Activated naive CD4-positive, alpha-beta T cell treated with anti-CD3 and anti-CD28 coated beads, Interleukin-2, amount 10 ng/mL, durations not matched to agents 7 days and 5 days (primary cell): ENCODE data around the gene FSCN2.
A peak's percentile ranks its signal among the peaks of the same experiment; 100 is the strongest.

Source experiments
- CTCF ChIA-PET: fragments of 350-600 bp; sonication (Branson Sonifier 250); formaldehyde crosslinking; loops from one replicate; lab custom pipeline; 2021; ENCODE audit warnings: antibody characterized with exemption; lab: Charles Lee
- DNase-seq: peaks from one replicate; pipeline ENCODE4 v3.0.0-alpha.2; 2020
- H3K27ac Mint-ChIP-seq: one replicate; pipeline ENCODE4 v1.8.0; 2021; ENCODE audit warnings: mild to moderate bottlenecking, moderate library complexity, mixed read lengths
- H3K27me3 Mint-ChIP-seq: one replicate; pipeline ENCODE4 v1.8.0; 2021; ENCODE audit warnings: mild to moderate bottlenecking, mixed read lengths
- H3K36me3 Mint-ChIP-seq: one replicate; pipeline ENCODE4 v1.8.0; 2021; ENCODE audit warnings: mixed read lengths
- H3K4me1 Mint-ChIP-seq: one replicate; pipeline ENCODE4 v1.8.0; 2021; ENCODE audit warnings: mixed read lengths
- H3K4me3 Mint-ChIP-seq: one replicate; pipeline ENCODE4 v1.8.0; 2021; ENCODE audit warnings: mild to moderate bottlenecking, moderate library complexity, mixed read lengths
- H3K9me3 Mint-ChIP-seq: one replicate; pipeline ENCODE4 v1.8.0; 2021; ENCODE audit warnings: mixed read lengths

The FSCN2 gene

GRCh38 chr17:81513753-81514488 is 14.3 kb upstream of the FSCN2 start:
- peak; percentile 54 for DNase-seq
- Mint-ChIP-seq H3K36me3 (peaks cover 33% of the 10 kb centered on the region), H3K9me3 (no peaks in the 10 kb centered on the region), H3K27me3 (peaks cover 3% of the 10 kb centered on the region), H3K27ac (peak overlapping the region; percentile 93), H3K4me1 (peaks cover 33% of the 10 kb centered on the region), H3K4me3 (peak overlapping the region; percentile 77)
- CTCF ChIA-PET: interaction anchor here (0.7 to 1.0 kb wide), 2 partner anchors 29 to 39 kb away, joined by 3 read pairs; partner anchors contain the start of gene FAAP100

- Mint-ChIP-seq H3K4me1 (peaks cover 28% of the 10 kb centered on the region), H3K9me3 (no peaks in the 10 kb centered on the region), H3K27ac (peak overlapping the region; percentile 93), H3K27me3 (peaks cover 3% of the 10 kb centered on the region), H3K36me3 (peaks cover 29% of the 10 kb centered on the region), H3K4me3 (peak overlapping the region; percentile 90)
- DNase-seq: no peak
- CTCF ChIA-PET: interaction anchor here (1.0 kb wide), 1 partner anchor 30 kb away, joined by 3 read pairs; no protein-coding TSS in a partner anchor
These were observed 13.8 kb upstream of the FSCN2 start for GRCh38 chr17:81514489-81514738.

- Mint-ChIP-seq H3K4me3 (peak overlapping the region; percentile 90), H3K36me3 (peaks cover 23% of the 10 kb centered on the region), H3K4me1 (peaks cover 23% of the 10 kb centered on the region), H3K27me3 (peaks cover 8% of the 10 kb centered on the region), H3K9me3 (no peaks in the 10 kb centered on the region), H3K27ac (peak overlapping the region; percentile 91)
- CTCF ChIA-PET: interaction anchor here (1.3 kb wide), 1 partner anchor 87 kb away, joined by 3 read pairs; no protein-coding TSS in a partner anchor
- DNase-seq: peak; percentile 84
These were observed 13.2 kb upstream of the FSCN2 start for GRCh38 chr17:81514739-81515529.

GRCh38 chr17:81515530-81516041 is 12.6 kb upstream of the FSCN2 start:
- no peak for DNase-seq

GRCh38 chr17:81516439-81516838 is 11.7 kb upstream of the FSCN2 start:
- Mint-ChIP-seq H3K27ac (peak overlapping the region; percentile 58), H3K4me3 (peak overlapping the region; percentile 90), H3K4me1 (peaks cover 27% of the 10 kb centered on the region), H3K36me3 (peaks cover 8% of the 10 kb centered on the region), H3K9me3 (no peaks in the 10 kb centered on the region), H3K27me3 (peaks cover 19% of the 10 kb centered on the region)
- no peak for DNase-seq
- CTCF ChIA-PET: interaction anchor here (1.3 kb wide), 1 partner anchor 85 kb away, joined by 3 read pairs; no protein-coding TSS in a partner anchor

More at GRCh38 chr17:81515530-81516041, 12.6 kb upstream of the FSCN2 start:
- peaks cover 14% of the 10 kb centered on the region for H3K27me3 Mint-ChIP-seq
- no peaks in the 10 kb centered on the region for H3K9me3 Mint-ChIP-seq
- H3K36me3 Mint-ChIP-seq: peaks cover 17% of the 10 kb centered on the region
- CTCF ChIA-PET: interaction anchor here (1.3 kb wide), 1 partner anchor 86 kb away, joined by 3 read pairs; no protein-coding TSS in a partner anchor
- H3K4me1 Mint-ChIP-seq: peaks cover 25% of the 10 kb centered on the region
- peak overlapping the region; percentile 90 for H3K4me3 Mint-ChIP-seq
- H3K27ac Mint-ChIP-seq: peak overlapping the region; percentile 91

- CTCF ChIA-PET: interaction anchor here (2.8 kb wide), 1 partner anchor 84 kb away, joined by 16 read pairs; no protein-coding TSS in a partner anchor
- no peaks in the 10 kb centered on the region for H3K9me3 Mint-ChIP-seq
- H3K4me3 Mint-ChIP-seq: no peak overlapping the region
- peaks cover 27% of the 10 kb centered on the region for H3K4me1 Mint-ChIP-seq
- H3K27me3 Mint-ChIP-seq: peaks cover 23% of the 10 kb centered on the region
- no peak overlapping the region for H3K27ac Mint-ChIP-seq
- no peak for DNase-seq
- peaks cover 3% of the 10 kb centered on the region for H3K36me3 Mint-ChIP-seq
These were observed 11.2 kb upstream of the FSCN2 start for GRCh38 chr17:81517009-81517338.

- no peak overlapping the region for H3K27ac Mint-ChIP-seq
- peak overlapping the region; percentile 41 for H3K4me3 Mint-ChIP-seq
- H3K9me3 Mint-ChIP-seq: no peaks in the 10 kb centered on the region
- DNase-seq: no peak
- H3K4me1 Mint-ChIP-seq: peaks cover 27% of the 10 kb centered on the region
- no peaks in the 10 kb centered on the region for H3K36me3 Mint-ChIP-seq
- peaks cover 28% of the 10 kb centered on the region for H3K27me3 Mint-ChIP-seq
- CTCF ChIA-PET: interaction anchor here (2.8 kb wide), 1 partner anchor 84 kb away, joined by 16 read pairs; no protein-coding TSS in a partner anchor
These were observed 10.7 kb upstream of the FSCN2 start for GRCh38 chr17:81517339-81518112.

- peaks cover 36% of the 10 kb centered on the region for H3K27me3 Mint-ChIP-seq
- no peak for DNase-seq
- CTCF ChIA-PET: interaction anchor here (2.8 kb wide), 1 partner anchor 83 kb away, joined by 16 read pairs; no protein-coding TSS in a partner anchor
- H3K4me1 Mint-ChIP-seq: peaks cover 27% of the 10 kb centered on the region
- peak overlapping the region; percentile 41 for H3K4me3 Mint-ChIP-seq
- H3K9me3 Mint-ChIP-seq: no peaks in the 10 kb centered on the region
- no peaks in the 10 kb centered on the region for H3K36me3 Mint-ChIP-seq
- H3K27ac Mint-ChIP-seq: peak overlapping the region; percentile 24
These were observed 9.9 kb upstream of the FSCN2 start for GRCh38 chr17:81518113-81518784.

GRCh38 chr17:81518785-81519283 is 9.3 kb upstream of the FSCN2 start:
- Mint-ChIP-seq H3K4me3 (no peak overlapping the region), H3K4me1 (peaks cover 27% of the 10 kb centered on the region), H3K9me3 (no peaks in the 10 kb centered on the region), H3K36me3 (no peaks in the 10 kb centered on the region), H3K27me3 (peaks cover 42% of the 10 kb centered on the region), H3K27ac (no peak overlapping the region)
- CTCF ChIA-PET: interaction anchor here (0.6 to 2.8 kb wide), 4 partner anchors 35 to 677 kb away, joined by 3 to 16 read pairs (median 3); no protein-coding TSS in a partner anchor
- peak; percentile 42 for DNase-seq

- peak overlapping the region; percentile 31 for H3K4me3 Mint-ChIP-seq
- H3K4me1 Mint-ChIP-seq: peaks cover 27% of the 10 kb centered on the region
- H3K27ac Mint-ChIP-seq: no peak overlapping the region
- CTCF ChIA-PET: interaction anchor here (0.6 to 2.8 kb wide), 4 partner anchors 34 to 678 kb away, joined by 3 to 16 read pairs (median 3); no protein-coding TSS in a partner anchor
- peaks cover 48% of the 10 kb centered on the region for H3K27me3 Mint-ChIP-seq
- H3K36me3 Mint-ChIP-seq: no peaks in the 10 kb centered on the region
- peak; percentile 78 for DNase-seq
- H3K9me3 Mint-ChIP-seq: no peaks in the 10 kb centered on the region
These were observed 8.7 kb upstream of the FSCN2 start for GRCh38 chr17:81519284-81520020.

- peaks cover 53% of the 10 kb centered on the region for H3K27me3 Mint-ChIP-seq
- peak overlapping the region; percentile 31 for H3K4me3 Mint-ChIP-seq
- H3K9me3 Mint-ChIP-seq: no peaks in the 10 kb centered on the region
- no peaks in the 10 kb centered on the region for H3K36me3 Mint-ChIP-seq
- H3K4me1 Mint-ChIP-seq: peaks cover 25% of the 10 kb centered on the region
- no peak overlapping the region for H3K27ac Mint-ChIP-seq
- CTCF ChIA-PET: interaction anchor here (2.8 kb wide), 1 partner anchor 81 kb away, joined by 16 read pairs; no protein-coding TSS in a partner anchor
- no peak for DNase-seq
These were observed 7.9 kb upstream of the FSCN2 start for GRCh38 chr17:81520021-81520901.
